Fibroblast of skin of right biceps (primary cell): ENCODE measurements around the gene ADGRG3.
"Not testable (repeated sequence)": the region's sequence is repeated elsewhere in the genome, so short reads cannot be mapped to it uniquely, and the experiment has no call there.

Experiments used
- DNase-seq: peaks from one replicate; pipeline ENCODE4 v3.0.0-alpha.2; 2013

Gene ADGRG3

GRCh38 chr16:57698812-57699405 lies 30.8 kb downstream of the ADGRG3 start:
- no peak for DNase-seq

GRCh38 chr16:57699481-57699880 lies 31.4 kb downstream of the ADGRG3 start:
- DNase-seq: no peak

GRCh38 chr16:57699899-57700298 lies 31.8 kb downstream of the ADGRG3 start:
- no peak for DNase-seq

- no peak for DNase-seq
These were observed 32.9 kb downstream of the ADGRG3 start for GRCh38 chr16:57700781-57701551.

GRCh38 chr16:57701759-57702371 lies 33.8 kb downstream of the ADGRG3 start:
- DNase-seq: no peak

- no peak for DNase-seq
These were observed 35.4 kb downstream of the ADGRG3 start for GRCh38 chr16:57703416-57704010.

- no peak for DNase-seq
These were observed 36.2 kb downstream of the ADGRG3 start for GRCh38 chr16:57704011-57704904.

GRCh38 chr16:57704905-57705852 lies 37.1 kb downstream of the ADGRG3 start:
- no peak for DNase-seq

GRCh38 chr16:57706717-57707116 lies 38.6 kb downstream of the ADGRG3 start:
- DNase-seq: no peak

- DNase-seq: no peak
These were observed 39.2 kb downstream of the ADGRG3 start for GRCh38 chr16:57707331-57707730.

- no peak for DNase-seq
These were observed 40.1 kb downstream of the ADGRG3 start for GRCh38 chr16:57708168-57708567.

GRCh38 chr16:57709663-57710062 lies 41.6 kb downstream of the ADGRG3 start:
- no peak for DNase-seq

- no peak for DNase-seq
These were observed 43.2 kb downstream of the ADGRG3 start for GRCh38 chr16:57711346-57711745.

- DNase-seq: no peak
These were observed 43.9 kb downstream of the ADGRG3 start for GRCh38 chr16:57711993-57712392.

- not testable (repeated sequence) for DNase-seq
These were observed 44.5 kb downstream of the ADGRG3 start for GRCh38 chr16:57712569-57712968.

- DNase-seq: no peak
These were observed 45.5 kb downstream of the ADGRG3 start for GRCh38 chr16:57713596-57713995.

- no peak for DNase-seq
These were observed 45.9 kb downstream of the ADGRG3 start for GRCh38 chr16:57714047-57714446.

GRCh38 chr16:57720142-57720575 lies 52.1 kb downstream of the ADGRG3 start:
- peak; percentile 37 for DNase-seq

- DNase-seq: no peak
These were observed 53.5 kb downstream of the ADGRG3 start for GRCh38 chr16:57721356-57722209.

GRCh38 chr16:57722210-57722499 lies 54.0 kb downstream of the ADGRG3 start:
- no peak for DNase-seq

- no peak for DNase-seq
These were observed 54.5 kb downstream of the ADGRG3 start for GRCh38 chr16:57722651-57723050.
